Inferior parietal cortex (tissue), 1 donor: ENCODE measurements around the gene SRRD.
"Not testable (repeated sequence)": the region's sequence is repeated elsewhere in the genome, so short reads cannot be mapped to it uniquely, and the experiment has no call there.

Source experiments
- DNase-seq: peaks from one replicate; pipeline ENCODE4 v3.0.0-alpha.2; 2016; ENCODE audit errors: extremely low spot score

Gene SRRD

DNA sequence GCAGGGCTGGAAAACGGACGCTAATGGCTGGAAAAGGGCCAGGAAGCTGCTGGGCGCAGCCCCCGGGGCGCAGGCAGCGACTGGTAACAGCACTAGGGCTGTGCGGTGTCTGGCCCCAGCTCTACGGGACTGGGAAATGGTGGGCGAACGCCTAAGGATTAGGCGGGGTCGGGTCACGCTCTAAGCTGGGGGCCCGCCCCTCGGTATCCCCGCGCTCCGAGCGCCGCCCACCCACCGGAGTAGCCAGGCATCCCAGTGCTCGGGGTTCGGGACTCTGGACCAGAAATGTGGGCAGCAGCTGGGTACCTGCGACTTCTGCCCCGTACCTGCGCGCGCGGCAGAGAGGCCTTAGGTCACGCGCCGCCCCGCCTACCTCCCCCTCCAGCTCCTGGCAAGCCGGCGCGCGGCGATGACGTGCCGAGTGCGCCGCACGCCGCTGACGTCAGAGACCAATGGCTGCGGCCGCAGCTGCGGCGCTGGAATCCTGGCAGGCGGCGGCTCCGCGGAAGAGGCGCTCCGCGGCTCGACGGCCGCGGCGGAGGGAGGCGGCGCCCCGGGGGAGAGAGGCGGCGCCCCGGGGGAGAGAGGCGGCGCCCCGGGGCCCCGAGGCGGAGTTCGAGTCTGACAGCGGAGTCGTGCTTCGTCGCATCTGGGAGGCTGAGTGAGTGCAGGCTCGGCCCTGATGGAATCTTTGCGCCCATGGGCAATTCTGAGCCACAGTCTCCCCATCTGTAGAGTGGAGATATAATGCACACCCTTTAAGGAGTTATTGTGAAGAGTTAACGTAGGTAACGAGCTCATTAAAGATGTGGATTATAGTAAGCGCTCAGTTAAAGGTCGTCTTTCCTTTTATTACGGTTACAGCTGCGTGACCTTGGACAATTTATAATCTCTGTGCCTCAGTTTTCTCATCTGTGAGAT is at the start of gene SRRD, which contains the start of gene HPS4:
Gene SRRD, plus strand, starts transcription at position 439 of the 921 bp plus-strand sequence. Its CDS starts 14 bp downstream, at position 453.
Gene HPS4, minus strand, starts transcription at position 345 of the 921 bp plus-strand sequence. CDS start 2,021 bp downstream, outside the sequence.
- DNase-seq, result peak; percentile 87

DNA sequence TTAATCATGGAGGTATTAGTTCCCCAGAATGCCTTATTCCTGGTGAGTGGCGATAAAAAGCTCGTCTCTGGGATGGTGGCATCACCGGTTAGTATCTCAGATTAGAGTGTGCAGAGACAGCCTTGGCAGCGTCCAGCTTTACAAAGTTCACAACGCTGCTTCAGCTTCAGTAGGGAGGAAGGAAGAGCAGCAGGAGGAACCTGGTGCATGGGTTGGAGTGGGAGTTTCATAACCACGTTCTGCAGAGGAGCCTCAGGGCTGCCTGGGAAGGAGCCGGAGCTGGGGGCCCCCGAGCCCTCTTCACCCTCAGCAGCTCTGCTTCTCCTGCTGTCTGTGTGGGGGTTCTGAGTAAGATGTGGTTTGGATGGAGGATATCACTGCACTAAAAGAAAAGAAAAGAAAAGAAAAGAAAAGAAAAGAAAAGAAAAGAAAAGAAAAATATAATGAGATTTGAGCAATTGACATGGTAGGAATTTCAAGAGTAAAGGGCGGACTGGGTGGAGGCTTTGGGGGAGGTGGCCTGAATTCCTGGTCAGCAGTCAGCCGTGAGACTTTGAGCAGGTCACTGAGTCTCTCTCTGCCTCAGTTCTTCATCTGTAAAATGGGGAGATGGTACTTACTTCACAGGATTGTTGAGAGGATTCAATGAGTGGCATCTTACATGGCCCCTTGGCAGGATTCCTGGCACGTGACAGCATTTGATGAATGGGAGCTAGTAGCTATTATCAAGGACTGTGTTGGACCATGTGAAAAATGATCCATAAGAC is 48.2 kb upstream of the SRRD start:
- DNase-seq, result no peak

DNA sequence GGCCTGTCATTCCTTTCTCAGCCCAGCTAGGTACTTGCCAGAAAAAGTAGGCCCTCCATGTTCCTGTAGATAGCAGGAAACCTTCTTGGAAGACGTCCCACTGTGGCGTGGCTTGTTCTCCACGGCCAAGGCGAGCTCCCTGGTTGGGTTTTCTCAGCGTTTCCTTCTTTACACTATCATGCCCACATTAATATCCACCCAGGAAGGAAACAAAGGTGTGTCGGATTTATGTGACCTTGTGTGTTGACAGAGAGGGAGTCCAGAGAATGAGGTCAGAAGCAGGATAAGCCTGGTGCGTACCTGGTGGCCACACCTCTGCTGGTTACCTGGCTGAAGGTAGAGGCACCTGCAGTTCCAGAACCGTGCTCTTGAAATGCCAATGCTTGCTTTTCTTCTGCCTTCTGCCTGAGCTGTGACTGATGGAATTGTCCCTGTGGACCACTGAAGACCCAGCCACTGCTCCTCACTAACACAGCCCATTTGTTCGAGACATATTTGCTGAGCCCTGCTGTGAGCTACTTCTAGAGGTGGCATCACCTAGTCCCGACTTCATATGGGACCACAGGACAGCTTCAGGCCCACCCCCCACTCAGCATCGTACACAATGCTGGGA is 46.7 kb upstream of the SRRD start:
- DNase-seq, result no peak

- no peak for DNase-seq
Observed at GRCh38 chr22:26437694-26438392, 45.8 kb upstream of the SRRD start.

GRCh38 chr22:26438776-26439175 is 44.9 kb upstream of the SRRD start:
- DNase-seq, result not testable (repeated sequence)

DNA sequence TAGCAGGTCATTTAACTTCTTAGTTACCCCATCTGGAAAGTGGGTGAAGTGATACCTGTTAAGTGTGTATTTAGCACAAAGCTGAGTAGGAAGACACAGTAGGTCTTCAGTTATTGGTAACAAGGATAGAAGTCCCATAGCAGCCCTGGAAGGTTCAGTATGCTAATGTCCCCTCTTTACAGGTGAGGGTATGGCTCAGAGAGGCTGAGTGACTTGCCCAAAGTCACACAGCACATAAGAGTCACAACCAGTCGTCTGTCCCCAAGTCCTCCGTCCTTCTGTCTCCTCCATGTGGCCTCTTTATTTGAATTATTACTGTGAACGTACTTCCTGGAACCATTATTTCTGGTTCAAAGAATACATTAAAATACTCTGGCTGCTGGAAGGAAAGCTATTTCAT is 44.1 kb upstream of the SRRD start:
- DNase-seq, result no peak

DNA sequence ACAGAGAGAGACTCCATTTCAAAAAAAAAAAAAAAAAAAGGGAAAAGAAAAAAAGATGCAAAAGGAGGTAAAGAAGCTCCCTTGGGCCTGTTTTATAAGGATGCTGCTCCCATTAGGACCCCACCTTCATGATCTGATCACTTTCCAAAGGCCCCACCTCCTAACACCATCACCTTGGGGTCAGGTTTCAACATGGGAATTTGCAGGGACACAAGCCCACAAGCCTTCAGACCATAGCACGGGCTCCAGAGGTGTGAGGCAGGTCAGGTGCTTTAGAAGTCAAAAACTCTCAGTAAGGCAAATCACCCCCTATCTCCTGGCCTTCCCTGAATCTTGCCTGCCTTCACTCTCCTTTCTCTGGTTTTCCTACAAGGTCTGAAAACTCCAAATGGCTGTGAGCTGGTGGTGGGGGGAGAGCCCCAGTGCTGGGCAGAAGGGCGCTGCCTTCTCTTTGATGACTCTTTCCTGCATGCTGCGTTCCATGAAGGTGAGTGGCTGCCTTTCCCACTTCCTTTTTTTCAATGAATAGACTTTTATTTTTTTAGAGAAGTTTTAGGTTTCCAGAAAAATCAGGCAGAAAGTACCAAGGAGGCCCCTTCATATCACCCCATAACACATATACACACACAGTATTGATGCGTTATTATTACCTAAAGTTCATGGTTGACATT is 41.5 kb upstream of the SRRD start:
- DNase-seq, result no peak

DNA sequence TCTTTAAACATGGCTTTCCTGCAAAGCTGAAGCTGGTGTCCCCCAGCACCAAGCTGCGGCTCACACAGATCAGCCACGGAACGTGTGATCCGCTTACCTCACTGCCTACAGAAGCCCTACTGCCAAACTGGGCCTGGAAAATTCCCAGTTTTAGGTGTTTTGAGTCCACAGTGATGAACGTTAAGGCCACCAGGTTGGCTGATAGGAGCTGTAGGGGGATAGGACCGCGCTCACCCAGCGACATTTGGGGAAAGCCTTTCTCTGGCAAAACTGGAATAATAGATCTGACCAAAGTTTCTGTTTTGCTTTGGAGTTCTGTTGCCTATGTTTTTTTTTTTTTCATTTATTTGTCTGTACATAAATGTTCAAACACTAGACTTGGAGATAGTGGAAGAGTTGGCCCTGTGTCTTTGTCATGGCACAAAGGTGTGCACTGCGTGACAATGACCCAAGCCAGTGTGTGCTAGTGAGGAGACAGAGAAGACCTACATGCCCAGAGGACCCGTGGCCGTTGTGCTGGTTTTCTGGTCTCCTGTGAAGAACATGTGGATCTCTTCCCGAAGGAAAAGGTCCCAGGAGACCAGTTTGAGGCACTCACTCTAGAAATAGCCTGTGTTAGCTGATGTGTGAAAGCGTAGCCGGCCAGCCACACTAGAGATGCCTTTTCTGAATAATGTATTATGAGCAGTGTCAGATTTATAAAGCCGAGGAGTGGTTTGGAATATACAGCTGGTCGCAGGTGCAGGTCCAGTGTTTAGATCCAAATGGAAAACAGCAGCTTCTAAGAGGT is 39.6 kb upstream of the SRRD start:
- no peak for DNase-seq

GRCh38 chr22:26444777-26445176 is 38.9 kb upstream of the SRRD start:
- no peak for DNase-seq

DNA sequence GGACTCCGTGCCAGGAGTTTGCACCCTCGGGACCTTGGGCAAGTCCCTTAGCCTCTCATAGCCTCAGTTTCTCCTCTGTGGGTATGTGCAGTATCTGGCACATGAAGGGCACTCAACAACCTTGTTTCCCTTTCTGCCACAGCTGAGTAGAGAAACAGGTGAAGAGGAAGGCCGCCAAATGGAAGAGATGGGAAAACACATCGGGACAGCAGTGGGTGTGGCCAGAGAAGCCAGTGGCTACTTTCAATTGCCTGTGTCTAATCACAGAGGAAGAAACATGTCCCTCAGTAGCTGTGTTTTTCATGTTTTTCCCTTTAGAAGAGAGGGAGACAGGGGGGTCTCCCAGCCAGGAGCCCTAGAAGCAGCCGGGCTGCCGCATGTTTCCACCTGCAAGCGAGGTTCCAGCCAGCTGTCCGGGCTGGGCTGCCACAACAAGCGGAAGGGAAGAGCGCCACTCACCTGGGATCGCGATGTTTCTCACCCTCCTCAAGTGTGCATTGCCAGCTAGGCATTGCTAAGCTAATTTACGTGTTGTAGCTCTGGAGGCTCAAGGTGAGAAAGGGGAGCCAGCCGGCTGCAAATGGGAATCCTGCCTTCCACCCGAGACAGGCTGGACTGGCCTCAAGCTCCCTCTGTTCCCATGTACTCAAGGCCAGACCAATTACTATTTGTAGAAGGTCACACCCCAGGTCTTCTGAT is 38.0 kb upstream of the SRRD start:
- no peak for DNase-seq

DNA sequence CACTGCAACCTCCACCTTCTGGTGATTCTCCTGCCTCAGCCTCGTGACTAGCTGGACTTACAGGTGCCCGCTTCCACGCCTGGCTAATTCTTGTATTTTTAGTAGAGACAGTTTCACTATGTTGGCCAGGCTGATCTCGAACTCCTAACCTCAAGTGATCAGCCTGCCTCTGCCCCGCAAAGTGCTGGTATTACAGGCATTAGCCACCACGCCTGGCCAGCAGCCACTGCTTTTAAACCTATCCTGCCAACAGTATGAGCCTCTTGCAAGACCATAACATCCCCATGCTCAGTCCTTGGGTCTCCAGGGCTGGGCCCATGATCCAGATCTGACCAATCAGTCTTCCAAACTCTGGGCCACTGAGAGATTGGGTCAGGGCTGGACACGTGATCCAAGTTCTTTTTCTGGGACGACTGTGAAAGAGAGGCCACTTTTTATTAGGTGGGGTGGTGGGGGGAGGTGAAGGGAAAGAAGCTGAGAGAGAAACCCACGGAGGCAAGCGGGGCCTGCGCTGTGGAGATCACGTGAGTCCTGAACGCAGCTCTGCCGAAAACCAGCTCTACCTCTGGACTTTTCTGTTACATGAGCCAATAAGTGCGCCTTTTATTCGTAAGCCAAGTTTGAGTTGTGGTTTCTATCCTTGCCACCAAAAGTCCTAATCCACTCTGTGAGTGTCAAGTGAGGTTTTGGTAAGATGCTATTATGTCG is 36.7 kb upstream of the SRRD start:
- no peak for DNase-seq

DNA sequence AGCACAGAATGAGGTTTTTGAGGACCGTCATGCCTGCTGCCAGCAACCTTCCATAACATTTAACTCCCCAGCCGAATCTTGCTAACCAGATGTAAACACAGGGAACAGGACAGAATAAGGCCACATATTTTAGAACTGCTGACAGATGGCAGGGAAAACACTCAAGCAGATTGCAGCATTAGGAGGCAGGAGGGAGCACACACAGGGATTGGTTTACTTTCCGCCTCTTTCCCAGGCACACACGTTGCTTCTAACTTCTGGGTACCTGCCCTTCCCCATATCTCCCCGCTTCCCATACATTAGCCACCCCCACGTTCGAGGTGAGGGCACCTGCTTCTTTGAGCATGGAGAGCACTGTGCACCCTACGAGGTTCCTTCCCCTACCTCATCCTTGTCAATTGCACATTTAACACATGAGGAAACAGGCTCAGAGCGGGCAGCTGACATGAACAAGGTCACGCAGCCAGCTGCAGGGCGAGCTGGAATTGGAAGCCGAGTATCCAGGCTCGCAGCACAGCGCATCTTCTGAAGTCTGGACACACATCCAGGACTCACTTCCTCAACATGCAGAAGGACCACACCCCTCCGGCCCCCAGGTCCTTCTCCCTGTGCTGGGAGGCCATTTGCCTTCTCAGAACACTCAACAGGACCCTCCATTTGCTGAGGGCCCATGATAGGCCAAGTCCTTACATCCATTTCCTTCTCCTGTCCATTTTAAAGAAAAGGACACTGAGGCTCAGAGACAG is 35.9 kb upstream of the SRRD start:
- no peak for DNase-seq

DNA sequence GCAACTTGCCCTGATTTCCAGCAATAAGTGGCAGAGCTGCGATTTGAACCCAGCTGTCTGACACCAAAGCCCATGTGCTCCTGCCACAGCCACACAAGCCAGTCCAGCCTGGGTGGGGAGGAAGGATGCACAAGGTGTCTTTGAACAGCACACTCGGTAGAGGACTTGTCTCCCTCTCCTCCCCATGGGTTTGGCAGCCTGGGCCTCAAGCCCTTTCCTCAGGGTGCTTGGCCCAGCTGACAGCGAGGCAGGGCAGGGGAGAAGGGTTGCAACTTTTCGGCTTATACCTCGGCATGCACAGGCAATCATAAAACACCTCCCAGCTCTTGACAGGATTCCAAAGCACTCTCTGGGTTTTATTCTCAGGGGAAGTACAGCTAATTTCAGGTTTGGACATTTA is 35.3 kb upstream of the SRRD start:
- no peak for DNase-seq

DNA sequence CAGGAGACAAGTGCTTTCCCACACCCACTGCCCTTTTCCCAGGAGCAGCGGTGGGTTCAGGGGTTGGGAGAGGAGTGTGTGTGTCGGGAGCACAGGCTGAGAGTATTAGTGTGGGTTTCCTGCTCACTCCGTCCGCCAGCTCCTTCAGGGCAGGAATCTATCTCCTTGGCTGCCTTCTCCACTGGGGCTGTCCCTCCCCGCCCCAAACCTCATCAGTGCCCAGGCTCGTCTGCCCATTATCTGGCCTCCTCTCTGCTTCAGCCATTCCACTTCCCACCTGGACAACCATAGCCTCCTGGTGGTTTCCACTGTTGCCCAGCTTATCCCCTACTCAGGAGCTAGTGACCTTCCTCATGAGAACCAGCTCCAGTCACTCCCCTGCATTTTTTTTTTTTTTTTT is 34.7 kb upstream of the SRRD start:
- no peak for DNase-seq

GRCh38 chr22:26450453-26451185 is 33.1 kb upstream of the SRRD start:
- no peak for DNase-seq

DNA sequence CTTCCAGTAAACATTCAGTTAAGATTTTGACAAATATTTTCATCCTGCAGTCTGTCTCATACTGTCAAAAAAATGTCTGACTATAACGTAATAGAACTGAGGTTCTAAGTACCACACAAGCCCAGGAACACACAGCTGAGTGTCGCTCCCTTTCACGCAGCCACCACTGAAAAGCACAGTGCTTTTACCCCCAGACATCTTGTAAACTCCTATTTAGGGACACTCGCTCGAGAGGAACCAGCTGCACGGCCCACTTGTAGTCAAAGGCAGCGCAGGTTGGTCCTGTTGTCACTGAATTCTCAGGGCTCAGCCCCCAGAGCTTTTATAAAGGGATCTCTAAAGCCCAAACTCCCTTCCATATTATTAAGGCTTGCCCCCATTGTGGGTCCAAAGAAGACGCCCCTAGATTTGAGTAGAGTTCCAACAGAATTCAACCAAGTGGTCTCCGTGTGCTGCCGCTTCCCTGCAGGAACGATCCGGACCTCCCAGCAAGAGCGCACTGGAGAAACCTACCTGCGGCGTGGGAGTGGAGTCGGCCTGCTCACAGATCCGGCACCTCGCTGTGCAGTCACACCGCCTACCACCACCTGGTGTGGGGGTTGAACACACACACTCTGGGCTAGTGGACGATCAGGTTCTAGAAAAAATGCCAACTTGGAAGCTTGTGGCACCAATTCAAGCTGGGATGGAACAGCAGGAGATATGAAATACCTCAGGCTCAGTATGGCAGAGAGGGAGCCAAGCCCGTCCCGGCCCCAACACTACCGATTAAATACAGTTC is 31.3 kb upstream of the SRRD start:
- DNase-seq, result peak; percentile 26

DNA sequence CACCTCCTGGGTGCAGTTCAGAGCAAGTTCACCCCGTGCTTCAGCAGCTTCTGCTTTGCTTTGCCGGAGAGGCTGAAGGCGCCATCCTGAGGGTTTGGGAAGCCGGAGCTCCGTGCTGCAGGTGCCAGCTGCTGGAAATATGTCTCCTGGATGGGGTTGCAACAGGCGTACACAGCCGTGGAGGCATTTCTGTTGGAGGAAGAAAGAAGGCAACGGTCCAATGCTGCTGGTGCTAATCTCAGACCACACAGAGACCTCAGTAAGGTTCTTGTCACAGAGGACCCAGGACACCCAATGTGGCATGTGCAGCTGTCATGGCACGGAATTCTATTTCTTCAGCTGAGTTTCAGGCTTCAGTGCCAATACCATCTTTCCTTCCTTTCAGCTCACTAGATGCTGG is 30.5 kb upstream of the SRRD start:
- no peak for DNase-seq
